ENCODE data around the gene PEX26. TPM values are rescaled to one million over a fixed set of nuclear protein-coding genes. Genes with fewer than 3 reads are reported as not detected.
"Not testable (repeated sequence)": the region's sequence is repeated elsewhere in the genome, so short reads cannot be mapped to it uniquely, and the experiment has no call there.

Gene PEX26
- total and polyA plus RNA-seq, 2 experiments from 2014 or later: 4.0 to 48.9 TPM

GRCh38 chr22:18040898-18041297 is 36.9 kb upstream of the PEX26 start:
- not testable (repeated sequence) for H3K27ac ChIP-seq (ENCODE audit: low read depth); H3K36me3 ChIP-seq (ENCODE audit: insufficient read depth); H3K4me3 ChIP-seq; H3K36me3 Mint-ChIP-seq (ENCODE audit: low read depth); H3K9me2 ChIP-seq (ENCODE audit: insufficient read depth); H2AFZ ChIP-seq; H3K4me3 Mint-ChIP-seq; H3K4me2 ChIP-seq; ATAC-seq; H3K27me3 Mint-ChIP-seq (ENCODE audit: insufficient read depth, low read depth, poor library complexity); DNase-seq (ENCODE audit: low spot score); H3K4me1 ChIP-seq (ENCODE audit: insufficient read depth); H3K79me2 ChIP-seq (replicated peaks; ENCODE audit: insufficient read depth); H4K20me1 ChIP-seq (replicated peaks; ENCODE audit: insufficient read depth); H3K27ac Mint-ChIP-seq; H3K27me3 ChIP-seq (ENCODE audit: insufficient read depth); H3F3A ChIP-seq (replicated peaks; ENCODE audit: low read depth); H3K4me1 Mint-ChIP-seq
- H3K9me3 Mint-ChIP-seq: peaks cover 13% of the 10 kb centered on the region

- Histone ChIP-seq H3K4me3 (no peak overlapping the region), H3K79me2 (replicated peaks; ENCODE audit: insufficient read depth) (no peaks in the 10 kb centered on the region), H3K27me3 (ENCODE audit: insufficient read depth) (no peaks in the 10 kb centered on the region), H2AFZ (no peak overlapping the region), H3K4me2 (no peak overlapping the region), H3K27ac (ENCODE audit: low read depth) (no peak overlapping the region), H3K9me2 (ENCODE audit: insufficient read depth) (no peaks in the 10 kb centered on the region), H3F3A (replicated peaks; ENCODE audit: low read depth) (no peaks in the 10 kb centered on the region), H4K20me1 (replicated peaks; ENCODE audit: insufficient read depth) (no peaks in the 10 kb centered on the region), H3K4me1 (ENCODE audit: insufficient read depth) (no peaks in the 10 kb centered on the region), H3K36me3 (ENCODE audit: insufficient read depth) (no peaks in the 10 kb centered on the region)
- Mint-ChIP-seq H3K4me3 (no peak overlapping the region), H3K27me3 (ENCODE audit: insufficient read depth, low read depth, poor library complexity) (peaks cover 4% of the 10 kb centered on the region), H3K36me3 (ENCODE audit: low read depth) (no peaks in the 10 kb centered on the region), H3K27ac (no peak overlapping the region), H3K9me3 (peaks cover 13% of the 10 kb centered on the region), H3K4me1 (no peaks in the 10 kb centered on the region)
- DNase-seq (ENCODE audit: low spot score) (no peak), ATAC-seq (no peak)
- TF ChIP-seq JUNB (IDR thresholded peaks at IDR 0.05; ENCODE audit: unreplicated experiment): no peak
- TF ChIP-seq ZNF114 (CRISPR knock-in tag; IDR thresholded peaks at IDR 0.05): no peak
- TF ChIP-seq NANOG (IDR thresholded peaks at IDR 0.05; ENCODE audit: borderline replicate concordance): no peak
- no peak for TF ChIP-seq ZNF331 (CRISPR knock-in tag; IDR thresholded peaks at IDR 0.05; ENCODE audit: low read depth)
- no peak for TF ChIP-seq STAT1 (IDR thresholded peaks at IDR 0.05; ENCODE audit: unreplicated experiment)
- TF ChIP-seq, protein P1, sequence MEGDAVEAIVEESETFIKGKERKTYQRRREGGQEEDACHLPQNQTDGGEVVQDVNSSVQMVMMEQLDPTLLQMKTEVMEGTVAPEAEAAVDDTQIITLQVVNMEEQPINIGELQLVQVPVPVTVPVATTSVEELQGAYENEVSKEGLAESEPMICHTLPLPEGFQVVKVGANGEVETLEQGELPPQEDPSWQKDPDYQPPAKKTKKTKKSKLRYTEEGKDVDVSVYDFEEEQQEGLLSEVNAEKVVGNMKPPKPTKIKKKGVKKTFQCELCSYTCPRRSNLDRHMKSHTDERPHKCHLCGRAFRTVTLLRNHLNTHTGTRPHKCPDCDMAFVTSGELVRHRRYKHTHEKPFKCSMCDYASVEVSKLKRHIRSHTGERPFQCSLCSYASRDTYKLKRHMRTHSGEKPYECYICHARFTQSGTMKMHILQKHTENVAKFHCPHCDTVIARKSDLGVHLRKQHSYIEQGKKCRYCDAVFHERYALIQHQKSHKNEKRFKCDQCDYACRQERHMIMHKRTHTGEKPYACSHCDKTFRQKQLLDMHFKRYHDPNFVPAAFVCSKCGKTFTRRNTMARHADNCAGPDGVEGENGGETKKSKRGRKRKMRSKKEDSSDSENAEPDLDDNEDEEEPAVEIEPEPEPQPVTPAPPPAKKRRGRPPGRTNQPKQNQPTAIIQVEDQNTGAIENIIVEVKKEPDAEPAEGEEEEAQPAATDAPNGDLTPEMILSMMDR (conservative IDR thresholded peaks at IDR 0.05; ENCODE audit: low read depth in 2 of 2): no peak
- no peak for TF ChIP-seq CREB1 (CRISPR knock-in tag; IDR thresholded peaks at IDR 0.05; ENCODE audit: low read depth)
- no peak for TF ChIP-seq ETS1 (IDR thresholded peaks at IDR 0.05)
- TF ChIP-seq EZH2phosphoT487 (IDR thresholded peaks at IDR 0.05; ENCODE audit: unreplicated experiment): no peak
- TF ChIP-seq, protein P2, sequence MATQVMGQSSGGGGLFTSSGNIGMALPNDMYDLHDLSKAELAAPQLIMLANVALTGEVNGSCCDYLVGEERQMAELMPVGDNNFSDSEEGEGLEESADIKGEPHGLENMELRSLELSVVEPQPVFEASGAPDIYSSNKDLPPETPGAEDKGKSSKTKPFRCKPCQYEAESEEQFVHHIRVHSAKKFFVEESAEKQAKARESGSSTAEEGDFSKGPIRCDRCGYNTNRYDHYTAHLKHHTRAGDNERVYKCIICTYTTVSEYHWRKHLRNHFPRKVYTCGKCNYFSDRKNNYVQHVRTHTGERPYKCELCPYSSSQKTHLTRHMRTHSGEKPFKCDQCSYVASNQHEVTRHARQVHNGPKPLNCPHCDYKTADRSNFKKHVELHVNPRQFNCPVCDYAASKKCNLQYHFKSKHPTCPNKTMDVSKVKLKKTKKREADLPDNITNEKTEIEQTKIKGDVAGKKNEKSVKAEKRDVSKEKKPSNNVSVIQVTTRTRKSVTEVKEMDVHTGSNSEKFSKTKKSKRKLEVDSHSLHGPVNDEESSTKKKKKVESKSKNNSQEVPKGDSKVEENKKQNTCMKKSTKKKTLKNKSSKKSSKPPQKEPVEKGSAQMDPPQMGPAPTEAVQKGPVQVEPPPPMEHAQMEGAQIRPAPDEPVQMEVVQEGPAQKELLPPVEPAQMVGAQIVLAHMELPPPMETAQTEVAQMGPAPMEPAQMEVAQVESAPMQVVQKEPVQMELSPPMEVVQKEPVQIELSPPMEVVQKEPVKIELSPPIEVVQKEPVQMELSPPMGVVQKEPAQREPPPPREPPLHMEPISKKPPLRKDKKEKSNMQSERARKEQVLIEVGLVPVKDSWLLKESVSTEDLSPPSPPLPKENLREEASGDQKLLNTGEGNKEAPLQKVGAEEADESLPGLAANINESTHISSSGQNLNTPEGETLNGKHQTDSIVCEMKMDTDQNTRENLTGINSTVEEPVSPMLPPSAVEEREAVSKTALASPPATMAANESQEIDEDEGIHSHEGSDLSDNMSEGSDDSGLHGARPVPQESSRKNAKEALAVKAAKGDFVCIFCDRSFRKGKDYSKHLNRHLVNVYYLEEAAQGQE (IDR thresholded peaks at IDR 0.05; ENCODE audit: unreplicated experiment): no peak
- no peak for TF ChIP-seq ZNF462 (CRISPR knock-in tag; IDR thresholded peaks at IDR 0.05)
Observed at GRCh38 chr22:18042685-18043084, 35.1 kb upstream of the PEX26 start.

Measured in GM23338 (cell line).